ENCODE measurements around the gene BSN.
"Not testable (repeated sequence)": the region's sequence is repeated elsewhere in the genome, so short reads cannot be mapped to it uniquely, and the experiment has no call there.

Gene BSN

GRCh38 chr3:49671291-49672288 is 117.3 kb downstream of the BSN start:
- peaks cover 5% of the 10 kb centered on the region for H3K36me3 ChIP-seq (ENCODE audit: insufficient read depth, low read length)
- H3K27ac ChIP-seq (ENCODE audit: low read depth, low read length) = no peak overlapping the region

DNA sequence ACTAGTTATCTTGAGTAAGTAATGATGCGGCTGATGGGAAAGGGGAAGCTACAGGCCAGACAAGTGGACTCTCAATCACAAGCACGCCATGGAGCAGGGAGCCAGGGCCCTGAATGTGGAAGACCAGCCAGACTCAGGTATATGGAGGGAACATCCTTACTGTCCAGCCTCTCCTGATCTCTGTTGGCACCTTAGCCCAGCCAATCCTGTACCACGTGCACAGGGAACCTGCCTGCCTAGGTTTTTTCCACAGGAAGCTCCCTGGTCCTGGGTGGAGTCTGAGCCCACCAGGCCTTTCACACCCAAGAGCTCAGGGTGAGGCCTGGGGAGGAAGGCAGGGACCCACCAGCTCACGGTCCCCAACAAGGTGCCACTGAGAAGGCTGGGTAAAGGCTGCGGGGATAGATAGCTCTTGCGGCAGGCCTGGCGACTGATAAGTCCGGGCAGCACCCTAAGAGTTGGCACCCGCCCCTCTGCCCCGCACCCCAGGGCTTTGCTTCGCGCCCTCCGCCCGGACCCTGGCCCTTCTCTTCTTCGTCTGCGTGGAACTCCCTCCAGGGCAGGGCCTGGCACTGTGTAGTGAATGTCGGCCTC is 118.9 kb downstream of the BSN start:
- Histone ChIP-seq H3K9ac (ENCODE audit: low read length) (no peak overlapping the region), H3K4me3 (ENCODE audit: low read depth in 1 of 2, low read length in 2 of 2) (peak overlapping the region; percentile 77 to 78), H3K27me3 (ENCODE audit: control insufficient read depth in 1 of 2, insufficient read depth in 2 of 2, low read length in 2 of 2) (peaks cover 0 to 4% of the 10 kb centered on the region in 2 donors), H3K27ac (ENCODE audit: low read depth, low read length) (peak overlapping the region; percentile 57), H3K9me3 (ENCODE audit: low read length) (no peaks in the 10 kb centered on the region), H3K36me3 (ENCODE audit: insufficient read depth, low read length) (peaks cover 22% of the 10 kb centered on the region), H3K4me1 (ENCODE audit: insufficient read depth, low read length) (peaks cover 12% of the 10 kb centered on the region)

More at GRCh38 chr3:49671291-49672288, 117.3 kb downstream of the BSN start:
- H3K4me3 ChIP-seq (ENCODE audit: low read depth in 1 of 2, low read length in 2 of 2) = no peak overlapping the region
- no peaks in the 10 kb centered on the region for H3K9me3 ChIP-seq (ENCODE audit: low read length)
- peaks cover 0 to 13% of the 10 kb centered on the region in 2 donors for H3K27me3 ChIP-seq (ENCODE audit: control insufficient read depth in 1 of 2, insufficient read depth in 2 of 2, low read length in 2 of 2)
- peaks cover 12% of the 10 kb centered on the region for H3K4me1 ChIP-seq (ENCODE audit: insufficient read depth, low read length)
- no peak overlapping the region for H3K9ac ChIP-seq (ENCODE audit: low read length)

DNA sequence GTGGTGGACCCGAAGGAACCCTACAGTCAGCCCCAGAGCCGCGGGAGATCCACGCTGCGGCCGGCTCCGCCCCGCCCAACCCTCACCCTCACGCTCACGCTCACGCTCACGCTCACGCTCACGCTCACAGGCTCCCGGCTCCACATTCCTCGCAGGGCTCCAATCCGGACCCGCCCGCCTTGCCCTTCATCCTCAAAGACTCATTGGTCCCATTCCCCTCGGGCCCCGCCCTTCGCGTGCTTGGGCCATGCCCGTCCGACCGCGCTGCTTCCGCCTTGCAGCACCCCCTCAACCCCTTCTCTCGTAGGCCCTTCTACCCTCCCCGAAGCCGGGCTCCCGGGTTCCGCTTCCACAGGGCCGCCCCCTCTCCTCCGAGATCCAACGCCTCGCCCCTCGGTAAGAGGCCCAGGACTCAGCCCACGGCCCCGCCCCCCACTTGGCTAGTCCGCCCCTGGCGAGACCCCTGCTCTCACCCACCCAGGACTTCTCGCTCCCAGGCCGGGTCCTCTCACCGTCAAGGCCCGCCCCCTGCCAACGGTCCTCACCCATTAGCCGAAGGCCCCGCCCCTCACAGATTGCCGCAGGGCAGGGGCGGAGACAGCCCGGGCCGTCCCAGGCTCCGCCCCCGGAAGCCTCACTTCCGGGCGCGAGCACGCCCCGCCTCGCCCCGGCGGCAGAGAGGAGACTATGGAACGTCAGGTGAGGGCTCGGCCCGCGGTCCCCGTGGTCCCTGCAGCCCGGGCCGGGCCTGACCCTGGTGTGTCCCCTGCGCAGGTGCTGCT is 119.6 kb downstream of the BSN start, which contains the start of gene APEH:
Gene APEH, plus strand, starts transcription at position 637 of the 782 bp plus-strand sequence. Its CDS starts 51 bp downstream, at position 688.
- Histone ChIP-seq H3K9ac (ENCODE audit: low read length) (peak within 1 kb of the TSS; percentile 39), H3K9me3 (ENCODE audit: low read length) (no peaks in the 10 kb centered on the region), H3K4me1 (ENCODE audit: insufficient read depth, low read length) (peaks cover 12% of the 10 kb centered on the region), H3K4me3 (ENCODE audit: low read depth in 1 of 2, low read length in 2 of 2) (peak within 1 kb of the TSS; percentile 77 to 78), H3K27ac (ENCODE audit: low read depth, low read length) (peak within 1 kb of the TSS; percentile 57), H3K27me3 (ENCODE audit: control insufficient read depth in 1 of 2, insufficient read depth in 2 of 2, low read length in 2 of 2) (no peaks in the 10 kb centered on the region), H3K36me3 (ENCODE audit: insufficient read depth, low read length) (peaks cover 28% of the 10 kb centered on the region)

DNA sequence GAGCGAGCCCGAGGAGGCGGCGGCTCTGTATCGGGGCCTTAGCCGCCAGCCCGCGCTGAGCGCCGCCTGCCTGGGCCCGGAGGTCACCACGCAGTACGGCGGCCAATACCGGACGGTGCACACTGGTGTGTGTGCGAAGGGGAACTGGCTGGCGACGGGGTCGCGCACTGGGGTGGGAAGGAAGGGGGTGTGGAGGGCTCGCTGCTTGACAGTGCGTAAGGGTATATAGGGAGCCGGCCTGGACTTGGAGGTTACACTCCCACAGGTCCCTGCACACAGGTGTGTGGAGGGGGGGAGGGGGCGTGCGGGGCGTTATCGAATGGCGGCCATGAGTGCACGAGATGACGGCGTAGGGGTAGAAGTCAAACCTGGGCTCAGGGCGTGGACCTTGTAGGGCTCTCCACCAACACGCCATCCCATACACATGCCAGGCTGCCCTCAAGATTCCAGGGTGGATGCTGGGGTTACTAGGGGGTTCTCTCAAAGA is 120.3 kb downstream of the BSN start:
- Histone ChIP-seq H3K27ac (ENCODE audit: low read depth, low read length) (peak overlapping the region; percentile 50), H3K4me1 (ENCODE audit: insufficient read depth, low read length) (peaks cover 12% of the 10 kb centered on the region), H3K9ac (ENCODE audit: low read length) (peak overlapping the region; percentile 39), H3K4me3 (ENCODE audit: low read depth in 1 of 2, low read length in 2 of 2) (peak overlapping the region; percentile 77 to 78), H3K9me3 (ENCODE audit: low read length) (no peaks in the 10 kb centered on the region), H3K27me3 (ENCODE audit: control insufficient read depth in 1 of 2, insufficient read depth in 2 of 2, low read length in 2 of 2) (no peaks in the 10 kb centered on the region), H3K36me3 (ENCODE audit: insufficient read depth, low read length) (peaks cover 35% of the 10 kb centered on the region)

- no peak overlapping the region for H3K9ac ChIP-seq (ENCODE audit: low read length)
- peaks cover 12% of the 10 kb centered on the region for H3K4me1 ChIP-seq (ENCODE audit: insufficient read depth, low read length)
- peaks cover 49% of the 10 kb centered on the region for H3K36me3 ChIP-seq (ENCODE audit: insufficient read depth, low read length)
- no peaks in the 10 kb centered on the region for H3K9me3 ChIP-seq (ENCODE audit: low read length)
- no peak overlapping the region for H3K27ac ChIP-seq (ENCODE audit: low read depth, low read length)
- no peaks in the 10 kb centered on the region for H3K27me3 ChIP-seq (ENCODE audit: control insufficient read depth in 1 of 2, insufficient read depth in 2 of 2, low read length in 2 of 2)
- no peak overlapping the region for H3K4me3 ChIP-seq (ENCODE audit: low read depth in 1 of 2, low read length in 2 of 2)
These were observed 121.6 kb downstream of the BSN start for GRCh38 chr3:49675912-49676311.

DNA sequence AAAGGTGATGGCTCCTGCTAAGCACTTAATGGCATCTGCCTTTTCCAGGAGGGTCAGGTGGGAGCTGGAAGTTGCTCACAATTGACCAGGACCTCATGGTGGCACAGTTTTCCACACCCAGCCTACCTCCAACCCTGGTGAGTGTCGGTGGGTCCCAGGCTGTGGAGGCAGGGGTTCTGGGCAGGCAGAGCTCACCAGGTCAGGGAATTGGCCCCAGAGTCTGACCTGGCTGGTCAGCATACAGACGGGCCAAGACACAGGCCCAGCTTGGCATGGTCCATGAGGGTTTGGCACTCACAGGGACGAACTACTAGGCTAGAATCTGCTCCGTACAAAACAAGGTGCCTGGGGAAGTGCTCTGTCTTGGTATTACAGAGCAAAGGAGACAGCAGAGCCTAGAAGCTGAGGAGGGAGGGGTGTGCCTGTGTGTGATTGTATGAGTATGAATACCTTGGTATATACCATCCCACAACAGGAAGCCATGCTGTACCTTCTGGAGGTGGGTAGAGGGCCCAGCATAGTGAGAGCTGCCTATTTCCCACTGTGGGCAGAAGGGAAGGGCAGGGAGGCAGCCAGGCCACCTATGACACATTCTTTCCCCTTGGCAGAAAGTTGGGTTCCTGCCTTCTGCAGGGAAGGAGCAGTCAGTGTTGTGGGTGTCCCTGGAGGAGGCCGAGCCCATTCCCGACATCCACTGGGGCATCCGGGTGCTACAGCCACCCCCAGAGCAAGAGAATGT is 126.4 kb downstream of the BSN start:
- no peaks in the 10 kb centered on the region for H3K27me3 ChIP-seq (ENCODE audit: control insufficient read depth in 1 of 2, insufficient read depth in 2 of 2, low read length in 2 of 2)
- H3K4me1 ChIP-seq (ENCODE audit: insufficient read depth, low read length) = no peaks in the 10 kb centered on the region
- no peak overlapping the region for H3K27ac ChIP-seq (ENCODE audit: low read depth, low read length)
- H3K4me3 ChIP-seq (ENCODE audit: low read depth in 1 of 2, low read length in 2 of 2) = no peak overlapping the region
- H3K9me3 ChIP-seq (ENCODE audit: low read length) = no peaks in the 10 kb centered on the region
- H3K9ac ChIP-seq (ENCODE audit: low read length) = no peak overlapping the region
- peaks cover 50% of the 10 kb centered on the region for H3K36me3 ChIP-seq (ENCODE audit: insufficient read depth, low read length)

- Histone ChIP-seq H3K4me1 (ENCODE audit: insufficient read depth, low read length) (no peaks in the 10 kb centered on the region), H3K36me3 (ENCODE audit: insufficient read depth, low read length) (peaks cover 49% of the 10 kb centered on the region), H3K9me3 (ENCODE audit: low read length) (no peaks in the 10 kb centered on the region), H3K4me3 (ENCODE audit: low read depth in 1 of 2, low read length in 2 of 2) (no peak overlapping the region), H3K9ac (ENCODE audit: low read length) (no peak overlapping the region), H3K27ac (ENCODE audit: low read depth, low read length) (no peak overlapping the region), H3K27me3 (ENCODE audit: control insufficient read depth in 1 of 2, insufficient read depth in 2 of 2, low read length in 2 of 2) (no peaks in the 10 kb centered on the region)
These were observed 126.9 kb downstream of the BSN start for GRCh38 chr3:49681232-49681522.

DNA sequence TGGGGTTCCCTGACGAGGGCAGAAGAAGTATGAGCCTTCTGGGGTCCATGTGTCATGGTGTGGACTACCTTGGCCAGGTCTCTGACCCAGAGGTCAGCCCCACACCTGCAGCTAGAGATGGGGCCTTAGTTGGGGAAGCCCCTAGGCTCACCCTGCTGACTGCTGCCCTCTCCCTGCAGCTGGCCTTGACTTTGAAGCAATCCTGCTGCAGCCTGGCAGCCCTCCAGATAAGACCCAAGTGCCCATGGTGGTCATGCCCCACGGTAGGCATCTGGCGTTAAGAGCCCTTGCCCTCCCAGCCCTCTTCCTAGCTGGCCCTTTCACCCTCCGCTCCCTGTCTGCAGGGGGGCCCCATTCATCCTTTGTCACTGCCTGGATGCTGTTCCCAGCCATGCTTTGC is 127.3 kb downstream of the BSN start:
- H3K4me3 ChIP-seq (ENCODE audit: low read depth in 1 of 2, low read length in 2 of 2) = no peak overlapping the region
- no peak overlapping the region for H3K27ac ChIP-seq (ENCODE audit: low read depth, low read length)
- H3K36me3 ChIP-seq (ENCODE audit: insufficient read depth, low read length) = peaks cover 45% of the 10 kb centered on the region
- H3K9ac ChIP-seq (ENCODE audit: low read length) = no peak overlapping the region
- H3K4me1 ChIP-seq (ENCODE audit: insufficient read depth, low read length) = no peaks in the 10 kb centered on the region
- no peaks in the 10 kb centered on the region for H3K9me3 ChIP-seq (ENCODE audit: low read length)
- H3K27me3 ChIP-seq (ENCODE audit: control insufficient read depth in 1 of 2, insufficient read depth in 2 of 2, low read length in 2 of 2) = no peaks in the 10 kb centered on the region

GRCh38 chr3:49683162-49683561 is 128.9 kb downstream of the BSN start:
- no peaks in the 10 kb centered on the region for H3K9me3 ChIP-seq (ENCODE audit: low read length)
- H3K27ac ChIP-seq (ENCODE audit: low read depth, low read length) = no peak overlapping the region
- no peaks in the 10 kb centered on the region for H3K4me1 ChIP-seq (ENCODE audit: insufficient read depth, low read length)
- no peak overlapping the region for H3K4me3 ChIP-seq (ENCODE audit: low read depth in 1 of 2, low read length in 2 of 2)
- H3K9ac ChIP-seq (ENCODE audit: low read length) = no peak overlapping the region
- peaks cover 29% of the 10 kb centered on the region for H3K36me3 ChIP-seq (ENCODE audit: insufficient read depth, low read length)
- peaks cover 0 to 8% of the 10 kb centered on the region in 2 donors for H3K27me3 ChIP-seq (ENCODE audit: control insufficient read depth in 1 of 2, insufficient read depth in 2 of 2, low read length in 2 of 2)

DNA sequence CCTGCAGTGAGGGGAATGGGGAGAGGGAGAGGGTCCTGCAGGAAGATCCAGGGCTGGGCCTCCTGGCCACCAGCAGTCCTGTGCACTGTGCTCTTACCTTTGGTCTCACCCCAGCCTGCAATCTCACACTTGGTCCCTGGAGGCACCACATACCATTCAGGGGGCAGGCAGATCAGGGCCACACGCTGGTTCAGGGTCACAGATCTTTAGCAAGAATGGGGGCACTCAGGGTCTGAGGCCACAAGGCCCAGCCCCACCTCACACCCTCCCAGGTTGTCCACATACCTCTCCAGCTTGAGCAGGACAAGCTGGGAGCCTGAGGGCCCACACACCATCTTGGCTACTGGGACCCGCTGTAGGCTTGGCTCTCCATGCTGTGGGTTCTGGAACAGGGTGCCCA is 130.2 kb downstream of the BSN start:
- not testable (repeated sequence) for H3K9me3 ChIP-seq (ENCODE audit: low read length); H3K4me3 ChIP-seq (ENCODE audit: low read depth in 1 of 2, low read length in 2 of 2); H3K9ac ChIP-seq (ENCODE audit: low read length); H3K4me1 ChIP-seq (ENCODE audit: insufficient read depth, low read length); H3K27ac ChIP-seq (ENCODE audit: low read depth, low read length); H3K27me3 ChIP-seq (ENCODE audit: control insufficient read depth in 1 of 2, insufficient read depth in 2 of 2, low read length in 2 of 2)
- peaks cover 16% of the 10 kb centered on the region for H3K36me3 ChIP-seq (ENCODE audit: insufficient read depth, low read length)

All from muscle layer of colon (tissue), 2 donors.